GM18517 (cell line): ENCODE measurements around the gene EPO.
"Not testable (repeated sequence)": the region's sequence is repeated elsewhere in the genome, so short reads cannot be mapped to it uniquely, and the experiment has no call there.

Experiments used
- ATAC-seq: cut with Tn5 transposase; IDR thresholded peaks from one replicate; pipeline ENCODE4 v1.9.1; 2021; ENCODE audit warnings: mild to moderate bottlenecking, moderate library complexity; ENCODE audit not compliant: unreplicated experiment

Gene EPO

GRCh38 chr7:100701089-100701488 is 19.2 kb upstream of the EPO start:
- ATAC-seq = not testable (repeated sequence)

GRCh38 chr7:100705320-100705752 is 14.9 kb upstream of the EPO start:
- ATAC-seq = peak; percentile 46

GRCh38 chr7:100705753-100706671 is 14.3 kb upstream of the EPO start, which contains the start of gene POP7:
Gene POP7 (plus strand): TSS chr7:100706121. CDS start chr7:100706831, 710 bp downstream.
- peak; percentile 74 for ATAC-seq

- ATAC-seq = no peak
Measured at GRCh38 chr7:100706672-100707311, 13.5 kb upstream of the EPO start.

- no peak for ATAC-seq
Measured at GRCh38 chr7:100708395-100708794, 11.9 kb upstream of the EPO start.

GRCh38 chr7:100710452-100710851 is 9.8 kb upstream of the EPO start:
- no peak for ATAC-seq

- no peak for ATAC-seq
Measured at GRCh38 chr7:100711369-100711768, 8.9 kb upstream of the EPO start.

GRCh38 chr7:100714725-100715124 is 5.5 kb upstream of the EPO start:
- no peak for ATAC-seq

- ATAC-seq = not testable (repeated sequence)
Measured at GRCh38 chr7:100717073-100717472, 3.2 kb upstream of the EPO start.

- ATAC-seq = no peak
Measured at GRCh38 chr7:100719523-100720278, 567 bp upstream of the EPO start.

GRCh38 chr7:100720671-100721504 is 620 bp downstream of the EPO start:
- no peak for ATAC-seq

- ATAC-seq = no peak
Measured at GRCh38 chr7:100721505-100721812, 1.2 kb downstream of the EPO start.

GRCh38 chr7:100722480-100723212 is 2.4 kb downstream of the EPO start:
- ATAC-seq = no peak

- ATAC-seq = no peak
Measured at GRCh38 chr7:100723732-100724275, 3.5 kb downstream of the EPO start.

GRCh38 chr7:100724364-100724763 is 4.1 kb downstream of the EPO start:
- not testable (repeated sequence) for ATAC-seq

- ATAC-seq = no peak
Measured at GRCh38 chr7:100726996-100727761, 6.9 kb downstream of the EPO start.

- no peak for ATAC-seq
Measured at GRCh38 chr7:100728196-100728595, 7.9 kb downstream of the EPO start.

GRCh38 chr7:100730136-100730800 is 10.0 kb downstream of the EPO start:
- ATAC-seq = no peak
